ENCODE data around the gene CST6. TPM values are rescaled to one million over a fixed set of nuclear protein-coding genes. Genes with fewer than 3 reads are reported as not detected.

The CST6 gene
- total and polyA plus RNA-seq, 2 donors (not counting 3 experiments of a cell fraction or from before 2014, with no cell fraction given), result 0.46 to 2.2 TPM

DNA sequence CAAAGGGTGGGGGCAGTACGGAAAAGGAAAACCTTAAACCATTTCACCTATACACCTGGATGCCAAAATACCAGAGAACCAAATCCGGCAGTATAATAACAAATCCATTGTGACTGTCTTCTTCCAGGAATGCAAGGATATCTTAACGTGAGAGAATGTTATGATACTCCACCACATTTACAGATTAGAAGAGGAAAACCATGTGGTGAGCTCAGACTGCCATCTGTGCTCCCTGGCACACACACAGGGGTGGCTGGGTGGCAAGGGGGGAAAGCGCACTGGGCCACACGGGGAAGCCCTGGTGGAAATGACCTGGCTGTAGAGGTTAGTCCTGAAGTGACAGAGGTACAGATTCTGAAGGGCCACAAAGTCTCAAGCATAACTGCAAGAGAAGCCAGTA lies 19.8 kb upstream of the CST6 start:
- DNase-seq (ENCODE audit: low read depth, low spot score) (no peak), FAIRE-seq (no peak)
- no peak overlapping the region for H3K4me3 ChIP-seq (replicated peaks in 1 of 3; ENCODE audit: insufficient read depth in 1 of 3, low read depth in 1 of 3, low read length in 3 of 3)
- ChIA-PET CTCF (interaction anchor here (0.9 to 5.7 kb wide), 8 partner anchors 9 to 354 kb away, joined by 3 to 115 read pairs (median 11); partner anchors contain the start of genes CCDC85B, FIBP and SIPA1), POLR2A (no interaction called here)
- no peak overlapping the region for H2AFZ ChIP-seq (ENCODE audit: low read depth, low read length)
- no peak overlapping the region for H3K9ac ChIP-seq (replicated peaks; ENCODE audit: extremely low read depth, insufficient read depth, low read length)
- H3K9me3 ChIP-seq (replicated peaks; ENCODE audit: control insufficient read depth, insufficient read depth, low read length), result no peaks in the 10 kb centered on the region
- no peak for TF ChIP-seq GATA2 (IDR thresholded peaks at IDR 0.05; ENCODE audit: insufficient read depth, insufficient read length, low read depth, low read length)
- H3K4me2 ChIP-seq (ENCODE audit: insufficient read depth, low read length), result no peak overlapping the region
- no peaks in the 10 kb centered on the region for H4K20me1 ChIP-seq (replicated peaks; ENCODE audit: control insufficient read depth, extremely low read depth, insufficient read depth, low read length)
- H3K4me1 ChIP-seq (ENCODE audit: control insufficient read depth, extremely low read depth, insufficient read depth, low read length), result no peaks in the 10 kb centered on the region
- H3K79me2 ChIP-seq (ENCODE audit: control insufficient read depth, insufficient read depth, low read length), result no peaks in the 10 kb centered on the region
- H3K27ac ChIP-seq (ENCODE audit: insufficient read depth, low read depth, low read length), result no peak overlapping the region
- H3K36me3 ChIP-seq (ENCODE audit: control insufficient read depth in 2 of 2, extremely low read depth in 1 of 2, insufficient read depth in 2 of 2, low read length in 2 of 2), result peaks cover 2 to 4% of the 10 kb centered on the region in 2 experiments
- no peaks in the 10 kb centered on the region for H3K9me1 ChIP-seq (replicated peaks; ENCODE audit: control insufficient read depth, extremely low read depth, insufficient read depth, low read length)
- no peaks in the 10 kb centered on the region for H3K27me3 ChIP-seq (ENCODE audit: control insufficient read depth in 2 of 2, insufficient read depth in 2 of 2, low read length in 2 of 2)
- intact Hi-C loops (cut with micrococcal nuclease) (no loop called here), dilution Hi-C loops (cut with MboI; ENCODE audit: extremely low pct_ligation_motif_present, low sequenced_read_pairs) (no loop called here)
- BruUV-seq (replicated peaks), result no TSS peak

DNA sequence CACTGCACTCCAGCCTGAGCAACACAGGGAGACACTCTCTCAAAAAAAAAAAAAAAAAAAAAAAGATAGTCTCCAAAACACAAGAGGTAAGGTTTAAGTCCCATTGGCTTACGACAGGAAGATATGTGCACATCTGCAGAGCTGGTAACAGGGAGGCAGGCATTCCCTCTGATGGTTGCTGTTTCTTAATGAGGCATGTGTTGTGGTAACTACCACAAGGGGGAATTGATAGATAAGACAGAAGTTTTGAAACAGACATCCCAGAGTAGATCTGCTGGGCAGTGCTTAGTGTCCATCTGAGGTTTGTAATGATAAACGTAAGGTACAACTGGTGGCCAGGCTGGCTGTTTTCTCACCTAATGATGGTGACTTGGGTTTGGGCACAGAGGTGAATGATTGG lies 14.5 kb upstream of the CST6 start:
- BruUV-seq (replicated peaks), result no TSS peak
- no peaks in the 10 kb centered on the region for H3K9me1 ChIP-seq (replicated peaks; ENCODE audit: control insufficient read depth, extremely low read depth, insufficient read depth, low read length)
- ChIA-PET POLR2A (no interaction called here), CTCF (interaction anchor here (1.0 to 1.2 kb wide), 2 partner anchors 47 to 217 kb away, joined by 3 to 5 read pairs; no protein-coding TSS in a partner anchor)
- H3K79me2 ChIP-seq (ENCODE audit: control insufficient read depth, insufficient read depth, low read length), result peaks cover 23% of the 10 kb centered on the region
- TF ChIP-seq EZH2 (IDR thresholded peaks at IDR 0.05; ENCODE audit: borderline replicate concordance, low read depth, low read length, severe bottlenecking) (no peak), MYC (IDR thresholded peaks at IDR 0.05; ENCODE audit: low read depth, low read length) (no peak)
- no peaks in the 10 kb centered on the region for H4K20me1 ChIP-seq (replicated peaks; ENCODE audit: control insufficient read depth, extremely low read depth, insufficient read depth, low read length)
- FAIRE-seq, result no peak
- intact Hi-C loops (cut with micrococcal nuclease) (no loop called here), dilution Hi-C loops (cut with MboI; ENCODE audit: extremely low pct_ligation_motif_present, low sequenced_read_pairs) (no loop called here)
- H3K4me1 ChIP-seq (ENCODE audit: control insufficient read depth, extremely low read depth, insufficient read depth, low read length), result peaks cover 3% of the 10 kb centered on the region
- no peak for DNase-seq (ENCODE audit: low read depth, low spot score)
- no peaks in the 10 kb centered on the region for H3K27me3 ChIP-seq (ENCODE audit: control insufficient read depth in 2 of 2, insufficient read depth in 2 of 2, low read length in 2 of 2)
- peaks cover 18 to 23% of the 10 kb centered on the region in 2 experiments for H3K36me3 ChIP-seq (ENCODE audit: control insufficient read depth in 2 of 2, extremely low read depth in 1 of 2, insufficient read depth in 2 of 2, low read length in 2 of 2)
- H3K4me2 ChIP-seq (ENCODE audit: insufficient read depth, low read length), result no peak overlapping the region
- no peaks in the 10 kb centered on the region for H3K9me3 ChIP-seq (replicated peaks; ENCODE audit: control insufficient read depth, insufficient read depth, low read length)
- H3K4me3 ChIP-seq (replicated peaks in 1 of 3; ENCODE audit: insufficient read depth in 1 of 3, low read depth in 1 of 3, low read length in 3 of 3), result no peak overlapping the region
- H3K9ac ChIP-seq (replicated peaks; ENCODE audit: extremely low read depth, insufficient read depth, low read length), result no peak overlapping the region
- no peak overlapping the region for H2AFZ ChIP-seq (ENCODE audit: low read depth, low read length)
- no peak overlapping the region for H3K27ac ChIP-seq (ENCODE audit: insufficient read depth, low read depth, low read length)
